Activated T-helper 1 cell treated with anti-CD3 and anti-CD28 coated beads, Interleukin-2, amount 50 U/mL, for 16 hours (primary cell): Measurements from ENCODE around the gene PTX4.
"Not testable (repeated sequence)": the region's sequence is repeated elsewhere in the genome, so short reads cannot be mapped to it uniquely, and the experiment has no call there.

ENCODE experiments used
- DNase-seq, 2 donors: peaks; one replicate each; pipeline ENCODE4 v3.0.0-alpha.2; 2020; ENCODE audit warnings: low read depth in 1 of 2, low spot score in 1 of 2

PTX4 gene

DNA sequence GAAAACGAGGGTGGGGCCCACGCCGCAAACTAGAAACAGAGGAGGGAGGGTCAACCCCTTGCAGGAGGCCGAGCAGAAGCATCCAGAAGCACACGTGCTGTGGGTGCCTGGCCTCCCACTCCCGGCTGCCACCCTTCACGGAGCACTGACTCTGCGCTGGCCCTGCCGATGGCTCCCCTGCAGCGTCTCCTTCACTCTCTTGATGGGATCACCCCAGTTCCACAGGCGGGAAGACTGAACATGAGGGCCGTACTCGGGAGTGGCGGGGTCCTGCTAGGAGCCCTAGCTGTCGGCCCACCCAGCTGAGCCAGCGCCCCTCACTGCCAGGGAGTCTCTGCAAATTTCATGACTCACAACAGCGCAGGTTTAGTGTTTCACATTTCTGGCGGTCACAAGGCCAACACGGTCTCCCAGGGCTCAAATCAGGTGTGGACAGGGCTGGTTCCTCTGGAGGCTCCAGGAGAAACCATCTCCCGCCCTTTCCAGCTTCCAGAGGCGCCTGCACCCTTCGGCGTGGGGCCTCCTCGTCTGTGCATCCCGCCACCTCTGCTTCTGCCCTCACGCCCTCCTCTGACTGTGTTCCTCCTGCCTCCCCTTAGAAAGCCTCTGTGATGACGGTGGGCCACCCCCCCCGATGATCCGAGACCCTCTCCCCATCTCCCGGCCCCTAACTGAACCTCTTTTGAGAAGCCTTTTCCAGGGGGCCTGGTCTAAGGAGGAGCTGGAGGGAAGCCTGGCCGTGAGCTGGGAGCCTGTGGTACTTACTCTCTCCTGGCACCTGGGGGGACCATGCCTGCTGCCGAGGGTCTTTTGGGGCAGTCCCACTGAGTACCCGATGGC is 2.0 kb downstream of the PTX4 start:
- no peak for DNase-seq

DNA sequence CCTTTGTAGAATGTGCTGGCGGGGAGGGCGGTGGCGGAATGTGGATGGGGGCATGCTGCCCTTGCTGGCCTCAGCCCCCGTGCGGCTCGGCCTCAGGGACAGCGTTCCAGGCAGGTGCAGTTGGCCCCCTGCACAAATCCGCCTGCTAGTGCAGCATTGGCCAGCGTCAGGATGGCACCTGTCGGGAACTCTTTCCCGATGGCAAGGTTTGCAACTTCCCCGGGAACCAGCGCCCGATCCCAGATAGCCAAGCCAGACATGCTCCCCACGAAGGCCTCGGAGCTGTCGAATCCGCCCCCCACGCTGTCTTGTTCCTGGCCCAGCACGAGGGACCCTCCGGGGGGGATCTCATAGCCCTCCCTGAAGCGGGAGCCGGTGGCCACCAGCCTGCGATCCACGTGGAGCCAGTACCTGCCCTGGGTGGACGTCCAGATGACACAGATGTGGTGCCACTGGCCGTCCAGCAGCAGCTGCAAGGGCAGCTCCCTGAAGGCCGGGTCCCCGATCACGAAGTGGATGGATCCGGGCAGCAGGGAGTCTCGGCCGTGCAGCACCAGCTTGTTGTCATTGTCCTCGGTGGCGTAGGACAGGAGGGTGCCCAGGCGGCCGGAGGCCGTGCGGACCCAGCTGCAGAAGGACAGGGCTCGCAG is 2.8 kb downstream of the PTX4 start:
- DNase-seq: no peak

DNA sequence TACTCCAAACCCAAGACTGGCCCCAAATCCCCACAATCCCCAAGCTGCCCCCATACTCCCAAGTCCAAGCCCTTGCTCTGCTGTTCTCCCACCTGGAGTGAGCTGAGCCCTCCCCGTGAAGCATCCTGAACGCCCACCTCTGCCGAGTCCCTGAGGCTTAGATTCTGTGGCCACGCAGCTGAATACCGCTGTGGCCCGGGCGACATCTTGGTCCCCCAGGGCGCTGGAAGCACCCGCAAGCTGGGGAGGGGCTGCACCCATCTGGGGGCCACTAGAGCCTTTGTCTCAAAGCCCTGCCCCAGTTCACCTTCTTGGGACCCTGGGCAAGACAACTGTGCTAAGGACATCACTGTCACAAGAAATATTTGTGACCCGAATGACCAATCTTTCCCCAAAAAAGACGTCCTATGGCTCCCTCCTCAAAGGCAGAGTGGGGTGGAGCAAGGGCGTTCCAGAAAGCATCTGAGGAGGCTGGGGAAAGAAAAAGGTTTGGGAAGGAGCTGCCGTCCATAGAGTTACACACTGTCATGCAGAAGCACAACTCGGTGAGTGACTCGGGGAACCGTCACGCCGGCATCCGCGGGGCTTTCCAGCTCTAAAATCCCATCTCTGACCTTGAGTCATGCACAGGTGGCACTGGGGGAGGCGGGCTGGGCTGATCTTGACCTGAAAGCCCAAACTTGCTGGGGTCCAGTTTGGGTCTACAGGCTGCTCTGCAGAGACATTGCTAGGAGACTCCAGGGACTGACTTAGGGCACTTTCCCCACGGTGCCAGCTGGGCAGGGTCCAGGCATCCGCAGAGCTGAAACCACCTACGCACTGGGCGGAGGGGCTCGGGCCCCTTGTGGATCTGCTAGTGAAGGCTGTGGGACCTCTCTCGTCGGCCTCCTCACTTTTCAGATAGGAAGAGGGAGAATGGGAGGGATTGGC is 6.6 kb downstream of the PTX4 start:
- DNase-seq: no peak

DNA sequence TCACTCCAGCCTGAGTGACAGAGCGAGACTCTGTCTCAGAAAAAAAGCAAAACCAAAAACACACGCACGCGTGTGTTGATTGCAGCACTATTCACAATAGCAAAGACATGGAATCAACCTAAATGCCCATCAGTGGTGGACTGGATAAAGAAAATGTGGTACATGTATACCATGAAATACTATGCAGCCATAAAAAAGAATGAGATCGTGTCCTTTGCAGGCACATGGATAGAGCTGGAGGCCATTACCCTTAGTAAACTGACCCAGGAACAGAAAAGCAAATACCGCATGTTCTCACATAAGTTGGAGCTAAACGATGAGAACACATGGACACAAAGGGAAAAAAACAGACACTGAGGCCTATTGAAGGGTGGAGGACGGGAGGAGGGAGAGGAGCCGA is 9.8 kb downstream of the PTX4 start:
- DNase-seq: not testable (repeated sequence)

DNA sequence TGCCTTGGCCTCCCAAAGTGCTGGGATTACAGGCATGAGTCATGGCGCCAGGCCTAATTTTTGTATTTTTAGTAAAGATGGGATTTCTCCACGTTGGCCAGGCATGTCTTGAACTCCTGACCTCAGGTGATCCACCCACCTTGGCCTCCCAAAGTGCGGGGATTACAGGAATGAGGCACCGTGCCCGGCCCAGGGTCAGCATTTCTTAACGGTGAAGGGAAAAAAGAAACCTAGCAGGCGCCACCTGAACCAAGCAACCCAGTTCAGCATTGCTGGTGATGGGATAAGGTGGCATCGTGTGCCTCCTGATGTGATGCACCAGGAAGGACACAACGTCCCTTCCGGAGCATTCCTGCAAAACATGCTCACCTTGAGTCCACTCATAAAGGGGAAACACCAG is 11.7 kb downstream of the PTX4 start:
- DNase-seq: no peak

DNA sequence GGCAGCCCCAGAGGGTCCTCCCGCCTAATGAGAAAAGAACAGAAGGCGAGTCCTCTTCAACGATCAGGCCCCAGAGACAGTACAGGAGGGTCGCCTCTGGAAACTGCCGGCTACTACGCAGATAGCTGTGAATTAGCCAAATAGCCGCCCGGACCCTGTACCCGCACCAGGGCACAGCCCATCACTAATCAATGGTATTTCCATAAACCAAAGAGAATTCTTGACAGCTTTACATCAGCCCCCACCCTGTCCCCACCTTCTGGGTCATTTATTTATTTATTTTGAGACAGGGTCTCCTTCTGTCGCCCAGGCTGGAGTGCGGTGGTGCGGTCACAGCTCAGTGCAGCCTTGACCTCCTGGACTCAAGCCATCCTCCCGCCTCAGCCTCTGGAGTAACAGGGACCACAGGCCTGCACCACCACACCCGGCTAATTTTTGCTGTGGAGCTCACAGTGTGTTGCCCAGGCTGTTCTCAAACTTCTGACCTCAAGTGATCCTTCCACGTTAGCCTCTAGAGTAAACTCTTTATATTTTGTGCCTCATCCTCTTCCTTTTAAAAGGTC is 13.1 kb downstream of the PTX4 start:
- DNase-seq: no peak

DNA sequence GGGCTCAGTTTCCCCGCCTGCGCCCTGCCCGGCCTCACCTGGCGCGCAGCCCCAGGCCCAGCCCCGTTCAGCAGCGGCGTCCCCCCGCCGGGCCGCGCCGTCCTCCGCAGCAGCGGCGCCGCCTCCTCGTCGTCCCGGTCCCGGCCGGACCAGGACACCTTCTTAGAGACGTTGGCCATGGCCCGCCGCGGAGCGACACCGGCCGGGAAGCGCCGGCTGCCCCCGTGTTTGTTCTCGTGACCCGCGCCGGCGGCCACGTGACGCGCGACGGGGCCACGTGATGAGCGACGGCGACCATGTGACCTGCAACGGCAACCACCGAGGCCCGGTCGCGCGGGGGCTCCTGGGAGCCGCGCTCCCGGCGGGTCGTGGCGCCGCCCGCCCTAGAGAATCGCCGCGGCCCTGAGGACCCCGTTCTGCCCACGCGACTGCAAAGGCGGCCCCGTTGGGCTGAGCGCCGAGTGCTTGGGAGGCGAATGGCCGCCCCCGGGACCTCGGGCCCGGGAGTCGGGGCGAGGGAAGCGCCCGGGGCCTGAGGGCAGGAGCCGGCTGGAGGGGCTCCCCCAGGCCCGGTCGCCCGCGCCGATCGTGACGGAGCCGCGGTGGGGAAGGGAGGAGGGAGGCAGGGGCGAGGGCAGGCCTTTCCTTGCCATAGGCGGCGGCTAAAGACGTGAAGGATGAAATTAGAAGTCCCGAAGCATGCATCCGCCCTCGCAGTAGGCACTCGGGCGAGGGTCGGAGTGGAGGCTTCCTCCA is 13.8 kb downstream of the PTX4 start, which contains the start of gene CLCN7:
CLCN7 (minus strand) TSS at position 233 of the 756 bp plus-strand sequence; CDS start at position 179, 54 bp downstream.
- peak; percentile 72 to 79 for DNase-seq

DNA sequence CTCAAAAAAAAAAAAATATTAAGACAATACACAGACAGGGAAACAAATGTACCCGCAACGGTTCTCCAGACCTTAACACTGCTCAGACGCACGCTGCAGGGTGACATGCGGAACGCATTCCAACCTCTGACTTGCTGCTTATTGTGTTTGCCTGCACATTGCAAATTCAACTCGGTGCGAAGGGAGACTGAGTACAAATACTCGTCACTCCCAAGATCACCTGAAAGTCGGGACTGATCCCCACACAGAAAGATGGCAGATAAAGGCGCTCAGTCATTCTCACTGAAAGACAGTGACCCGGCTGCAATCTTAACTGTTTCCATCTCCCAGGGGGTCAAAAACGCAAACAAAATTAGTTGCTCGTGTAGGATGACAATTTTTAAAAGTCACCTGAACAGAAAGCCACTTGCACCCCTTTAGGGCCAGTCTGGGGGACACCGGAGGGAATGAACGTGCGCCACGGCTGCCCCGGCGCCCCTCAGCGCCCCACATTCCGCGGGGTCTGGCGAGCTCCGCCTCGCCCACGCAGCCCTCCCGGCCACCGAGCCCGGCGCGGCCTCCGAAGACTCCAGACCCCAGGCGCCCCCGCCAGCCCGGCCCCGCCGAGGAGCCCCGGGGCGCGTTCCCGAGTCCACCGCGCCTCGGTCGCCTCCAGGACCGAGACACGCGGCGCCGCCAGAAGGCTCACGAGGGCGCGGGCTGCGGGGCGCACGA is 14.5 kb downstream of the PTX4 start:
- no peak for DNase-seq

DNA sequence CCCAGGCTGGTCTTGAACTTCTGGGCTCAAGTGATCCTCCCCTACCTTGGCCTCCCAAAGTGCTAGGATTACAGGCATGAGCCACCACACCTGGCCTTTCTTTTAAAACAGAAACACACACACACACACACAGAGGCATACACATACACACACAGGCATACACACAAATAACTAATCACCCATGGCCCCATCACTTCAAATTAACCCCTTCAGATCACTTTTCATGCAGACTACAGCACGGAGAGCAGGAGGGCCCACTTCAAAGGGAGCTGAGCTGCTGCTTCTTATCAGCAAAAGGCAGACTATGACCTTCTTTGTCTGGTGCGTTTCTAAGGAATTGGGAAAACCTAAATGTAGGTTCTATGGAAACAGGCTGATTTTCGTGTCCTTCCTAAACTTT is 15.8 kb downstream of the PTX4 start:
- no peak for DNase-seq

DNA sequence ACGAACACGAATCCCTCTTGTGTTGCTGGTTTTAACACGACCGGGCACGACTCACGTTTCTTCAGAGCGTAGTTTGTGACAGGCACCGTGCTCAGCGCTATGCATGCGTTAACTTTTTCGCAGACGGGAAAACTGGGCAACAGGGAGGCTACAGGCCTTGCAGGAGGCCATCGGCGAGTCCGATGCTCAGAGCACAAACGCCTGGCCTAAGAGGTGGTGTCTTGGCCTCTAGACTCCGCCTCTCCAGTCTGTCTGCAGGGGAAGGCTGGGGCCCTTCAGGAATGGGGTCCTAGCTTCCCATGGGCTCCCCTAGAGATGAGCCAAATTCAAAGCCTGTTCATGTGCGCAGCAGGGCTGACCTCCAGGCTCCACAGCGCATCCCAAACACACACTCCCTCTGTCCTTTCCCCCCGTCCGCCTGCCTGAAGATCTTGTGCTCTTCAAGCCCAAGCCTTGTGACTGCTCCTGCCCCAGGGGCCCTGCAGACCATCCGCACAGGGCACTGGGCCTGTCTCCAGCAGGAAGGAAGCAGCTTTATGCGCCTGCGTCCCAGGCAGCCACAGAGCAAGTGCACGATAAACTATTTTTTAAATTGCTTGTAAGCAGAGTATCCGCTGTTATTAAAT is 17.1 kb downstream of the PTX4 start:
- no peak for DNase-seq

DNA sequence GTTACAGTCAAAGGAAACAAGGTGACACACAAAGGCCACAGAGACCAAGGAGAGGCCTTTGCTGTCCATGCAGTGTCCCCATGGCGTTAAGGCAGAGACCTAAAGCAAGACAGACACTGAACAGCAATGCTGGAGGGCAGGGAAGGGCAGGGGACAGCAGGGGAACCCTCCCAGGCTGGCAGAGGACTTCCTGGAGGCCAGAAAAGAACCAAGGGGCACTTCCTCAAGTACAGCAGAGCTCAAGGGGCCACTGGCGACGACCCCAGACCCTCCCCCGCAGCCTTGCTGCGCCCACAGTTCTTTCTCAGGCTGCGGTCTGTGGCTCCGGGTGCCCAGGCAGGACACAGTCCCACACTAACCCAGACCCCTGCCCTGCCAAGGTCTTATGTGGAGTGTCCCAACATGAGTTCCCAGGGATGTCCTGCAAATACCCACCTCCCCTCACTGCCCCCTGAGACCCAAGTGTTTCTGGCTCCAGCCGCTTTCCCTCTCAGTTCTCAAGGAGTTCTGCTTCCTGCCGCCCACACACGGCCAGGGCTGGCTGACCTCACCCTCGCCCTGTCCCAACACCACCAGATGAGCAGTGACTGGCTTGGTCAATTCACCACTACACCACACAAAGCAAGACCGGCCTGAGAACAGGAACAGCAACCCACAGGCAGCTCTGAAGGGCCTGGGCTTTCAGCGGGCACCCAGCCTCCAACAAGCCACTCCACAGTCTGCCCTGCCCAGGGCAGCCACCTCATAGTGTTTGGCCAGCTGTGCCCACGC is 18.1 kb downstream of the PTX4 start:
- DNase-seq: no peak

DNA sequence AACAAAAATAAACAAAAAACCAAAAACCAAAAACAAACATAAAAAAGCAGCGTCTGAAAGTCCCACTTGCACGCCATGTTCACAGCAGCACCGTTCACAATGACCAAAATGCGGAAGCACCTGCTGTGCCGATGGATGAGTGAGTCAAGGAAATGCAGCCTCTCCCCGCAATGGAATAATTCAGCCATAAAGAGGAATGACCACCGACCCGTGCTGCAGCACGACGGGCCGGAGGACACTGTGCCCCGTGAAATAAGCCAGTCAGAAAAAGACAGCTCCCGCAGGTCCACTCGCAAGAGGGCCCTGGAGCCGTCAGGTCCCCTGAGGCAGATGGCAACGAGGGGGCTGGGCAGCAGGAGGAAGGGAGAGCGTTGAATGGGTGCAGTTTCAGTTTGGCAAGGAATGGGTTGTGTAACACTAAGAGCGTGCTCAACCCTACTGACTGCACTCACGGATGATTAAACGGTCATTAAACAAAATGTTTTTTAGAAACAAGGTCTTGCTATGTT is 19.0 kb downstream of the PTX4 start:
- no peak for DNase-seq

DNA sequence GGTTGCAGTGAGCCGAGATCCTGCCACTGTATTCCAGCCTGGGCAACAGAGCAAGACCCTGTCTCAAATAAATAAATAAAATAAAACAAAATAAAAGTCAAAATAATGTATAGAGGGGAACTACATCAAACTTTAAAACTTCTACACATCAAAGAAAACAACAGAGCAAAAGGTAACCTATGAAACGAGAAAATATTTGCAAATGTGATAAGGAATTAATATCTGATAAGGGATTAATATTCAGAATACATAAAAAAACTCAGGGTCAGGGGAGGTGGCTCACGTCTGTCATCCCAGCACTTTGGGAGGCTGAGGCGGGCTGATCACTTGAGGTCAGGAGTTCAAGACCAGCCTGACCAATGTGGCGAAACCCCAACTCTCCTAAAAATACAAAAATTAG is 19.6 kb downstream of the PTX4 start:
- not testable (repeated sequence) for DNase-seq

DNA sequence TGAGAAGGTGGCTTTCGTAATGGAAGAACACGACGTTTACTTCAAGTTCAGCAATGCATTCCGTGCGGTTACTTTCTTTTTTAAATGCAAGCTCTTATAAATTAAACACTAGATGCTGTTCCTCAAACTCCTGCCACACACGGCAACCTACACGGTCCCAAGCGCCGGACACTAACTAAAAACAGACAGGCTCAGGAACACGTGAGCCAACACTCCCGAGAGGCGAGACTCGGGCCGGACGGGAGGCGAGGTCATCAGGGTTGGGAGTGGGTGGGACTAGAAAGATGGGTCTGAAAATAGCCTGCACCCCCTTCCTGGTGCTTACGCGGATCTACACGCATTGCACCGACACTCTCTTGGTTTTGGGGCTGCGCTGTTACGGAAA is 20.3 kb downstream of the PTX4 start:
- no peak for DNase-seq

DNA sequence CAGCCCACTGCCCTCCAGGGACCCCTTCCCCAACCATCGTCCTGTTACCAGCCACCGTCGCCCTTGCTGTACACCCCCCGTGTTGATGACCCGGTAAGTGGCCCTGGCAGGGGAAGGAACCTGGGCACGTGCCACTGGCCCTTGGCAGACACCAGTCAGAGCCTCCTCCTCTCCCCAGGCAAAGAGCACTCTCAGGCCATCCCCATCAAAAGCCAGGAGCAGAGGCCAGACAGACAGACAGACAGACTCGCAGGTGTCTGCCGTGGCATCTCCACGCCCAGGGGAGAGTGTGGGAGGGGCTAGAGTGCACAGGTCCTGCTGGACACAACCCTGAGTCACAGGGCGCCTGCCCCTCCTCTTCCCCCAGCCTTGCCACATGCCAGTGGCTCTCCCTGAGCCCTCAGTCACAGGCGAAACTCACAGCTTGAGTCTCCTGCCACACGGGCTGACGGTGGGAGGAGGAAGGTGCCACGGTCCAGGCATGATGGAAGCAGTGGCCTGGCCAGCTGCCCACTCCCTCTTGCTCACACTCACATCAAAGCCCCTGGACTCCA is 21.7 kb downstream of the PTX4 start:
- DNase-seq: no peak

DNA sequence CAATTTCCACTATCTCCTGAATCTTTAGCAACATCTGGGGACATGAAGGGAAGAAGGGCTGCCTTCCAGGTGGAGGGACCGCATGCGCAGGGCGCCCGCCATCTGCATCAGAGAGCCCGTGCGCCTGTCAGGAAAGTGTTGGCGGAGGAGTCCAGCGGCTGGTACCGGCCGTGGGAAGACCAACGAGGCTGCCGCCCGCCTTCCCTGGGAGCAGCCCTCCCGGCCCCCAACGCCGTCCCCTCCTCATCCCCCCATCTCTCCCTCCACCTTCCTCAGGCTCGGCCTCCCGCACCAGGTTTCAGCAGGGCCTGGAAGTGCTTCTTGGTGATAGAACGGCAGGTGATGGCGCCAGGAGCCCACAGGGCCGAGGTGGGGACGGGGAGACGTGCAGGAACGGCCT is 22.7 kb downstream of the PTX4 start:
- DNase-seq: no peak

DNA sequence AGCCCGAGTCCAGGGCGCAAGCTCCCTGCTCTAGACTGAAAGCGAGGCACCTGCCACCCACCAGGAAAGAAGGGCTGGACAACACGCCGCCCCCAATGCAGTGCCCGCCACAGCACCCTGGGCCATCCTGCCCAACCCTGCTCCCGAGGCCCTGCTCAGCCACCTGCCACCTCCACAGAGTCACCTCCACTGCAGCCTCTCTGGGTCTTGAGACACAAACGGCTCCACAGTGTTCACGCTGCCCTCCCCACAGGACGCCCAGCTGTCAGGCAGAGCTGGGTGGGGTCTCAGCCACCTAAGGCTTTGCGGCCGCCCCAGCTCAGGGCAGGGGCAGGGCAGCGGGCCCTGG is 23.2 kb downstream of the PTX4 start:
- DNase-seq: no peak

DNA sequence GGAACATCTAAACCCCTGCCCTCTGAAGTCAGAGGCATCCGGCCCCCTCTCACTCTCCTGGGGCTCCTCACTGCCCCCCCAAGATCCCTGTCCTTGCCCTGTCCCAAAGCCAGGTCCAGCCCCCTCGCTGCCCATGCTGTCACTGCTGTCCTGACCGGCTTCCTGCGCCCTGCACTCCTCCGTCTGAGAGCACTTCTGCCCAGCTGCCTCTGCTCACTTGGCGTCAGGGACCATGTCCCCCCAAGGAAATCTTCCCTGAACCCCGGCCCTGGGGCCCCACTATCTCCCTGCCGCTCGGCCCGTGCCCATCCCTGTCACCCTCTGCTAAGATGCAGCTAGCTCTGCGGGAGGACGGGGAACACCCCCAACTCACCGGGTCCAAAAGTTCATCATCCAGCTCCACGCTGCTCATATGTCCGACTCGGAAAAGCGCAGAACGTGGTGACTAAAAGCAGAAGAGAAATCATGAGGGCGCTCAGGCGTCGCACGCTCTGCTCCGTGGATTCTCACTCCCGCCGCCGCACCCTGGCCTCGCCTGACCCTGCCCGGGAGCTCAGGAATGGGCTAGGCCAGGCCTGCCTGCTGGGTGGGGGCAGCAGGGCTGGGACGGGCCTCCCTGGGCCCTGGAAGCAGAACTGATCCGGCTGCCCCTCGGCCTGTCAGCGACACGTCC is 23.7 kb downstream of the PTX4 start:
- DNase-seq: no peak
